B cell (primary cell): ENCODE data around the gene BNIP3. TPM values are rescaled to one million over a fixed set of nuclear protein-coding genes. Genes with fewer than 3 reads are reported as not detected.
"Not testable (repeated sequence)": the region's sequence is repeated elsewhere in the genome, so short reads cannot be mapped to it uniquely, and the experiment has no call there.

Source experiments
- ATAC-seq: fragments of 200-7000 bp; cut with Tn5 transposase; one replicate; pipeline ENCODE4 v1.10.0; 2021; ENCODE audit warnings: low read depth, mild to moderate bottlenecking, moderate number of reproducible peaks, moderate library complexity
- CTCF ChIA-PET: fragments of 350-600 bp; sonication (Branson Sonifier 250); formaldehyde crosslinking; loops from one replicate; lab custom pipeline; 2021; ENCODE audit warnings: antibody characterized with exemption, inconsistent platforms; lab: Charles Lee
- POLR2A ChIA-PET: fragments of 350-600 bp; sonication (Branson Sonifier 250); formaldehyde crosslinking; loops from one replicate; lab custom pipeline; 2021; ENCODE audit warnings: antibody characterized with exemption; lab: Charles Lee
- DNase-seq: peaks from one replicate; pipeline ENCODE4 v3.0.0; 2013
- H2AFZ ChIP-seq: 2 replicates; pipeline ENCODE4 v1.6.1; 2012; ENCODE audit warnings: mild to moderate bottlenecking, low read depth, low read length; ENCODE audit not compliant: insufficient read depth, poor library complexity, severe bottlenecking
- H3K27ac ChIP-seq, 2 donors: 1 replicate in 1 of 2; 2 replicates in 1 of 2; pipeline ENCODE4 v1.5.1; 2012 to 2013; ENCODE audit warnings: low read length in 2 of 2, mild to moderate bottlenecking in 2 of 2, moderate library complexity in 1 of 2
- H3K27me3 ChIP-seq, 4 experiments: fragments of 200-600 bp in 1 of 4; sonication (generic) in 1 of 4; replicated peaks in 1 of 4; 1 replicate in 2 of 4; 2 replicates in 2 of 4; pipeline versions ENCODE4 v1.6.1 to v1.7.0; 2013 to 2016; ENCODE audit warnings: low read length in 3 of 4, mild to moderate bottlenecking in 2 of 4, mixed read lengths in 1 of 4, moderate library complexity in 1 of 4; ENCODE audit not compliant: insufficient read depth in 4 of 4, control insufficient read depth in 3 of 4; ENCODE audit errors: control extremely low read depth in 1 of 4
- H3K36me3 ChIP-seq, 2 experiments: replicated peaks in 1 of 2; 1 replicate in 1 of 2; 2 replicates in 1 of 2; pipeline versions ENCODE4 v1.6.1 to v1.7.1; 2013; ENCODE audit warnings: low read length in 1 of 2; ENCODE audit not compliant: insufficient read depth in 2 of 2, control insufficient read depth in 1 of 2; ENCODE audit errors: control extremely low read depth in 1 of 2, extremely low read depth in 1 of 2
- H3K4me1 ChIP-seq, 2 donors: fragments of 200-600 bp in 1 of 2; sonication (generic) in 1 of 2; 1 replicate in 1 of 2; 2 replicates in 1 of 2; pipeline versions ENCODE4 v1.5.1 to v1.6.1; 2013 to 2017; ENCODE audit warnings: low read length in 2 of 2; ENCODE audit not compliant: control insufficient read depth in 2 of 2, insufficient read depth in 2 of 2
- H3K4me2 ChIP-seq: replicated peaks from 2 replicates; pipeline ENCODE3; 2012; ENCODE audit warnings: mild to moderate bottlenecking, low read depth, low read length; ENCODE audit not compliant: poor library complexity, severe bottlenecking
- H3K4me3 ChIP-seq, 5 experiments: fragments of 200-600 bp in 1 of 5; sonication (generic) in 1 of 5; 1 replicate in 3 of 5; 2 replicates in 2 of 5; pipeline versions ENCODE4 v1.5.1 to v1.7.0; 2011 to 2016; ENCODE audit warnings: low read length in 4 of 5, mild to moderate bottlenecking in 4 of 5, low read depth in 2 of 5, control low read depth in 1 of 5, moderate library complexity in 1 of 5; ENCODE audit not compliant: insufficient read depth in 1 of 5; ENCODE audit errors: control extremely low read depth in 1 of 5, extremely low read depth in 1 of 5
- H3K79me2 ChIP-seq: fragments of 200-600 bp; sonication (generic); one replicate; pipeline ENCODE4 v1.6.0; 2016; ENCODE audit warnings: low read length; ENCODE audit not compliant: control insufficient read depth, insufficient read depth
- H3K9ac ChIP-seq: fragments of 200-600 bp; sonication (generic); 2 replicates; pipeline ENCODE4 v1.6.1; 2017; ENCODE audit warnings: mild to moderate bottlenecking, low read length, moderate library complexity
- H3K9me3 ChIP-seq, 3 donors: one replicate each; pipeline versions ENCODE4 v1.6.1 to v1.7.1; 2013; ENCODE audit warnings: low read length in 2 of 3; ENCODE audit not compliant: control insufficient read depth in 2 of 3, insufficient read depth in 1 of 3; ENCODE audit errors: control extremely low read depth in 1 of 3
- H4K20me1 ChIP-seq: 2 replicates; pipeline ENCODE4 v1.6.0; 2012; ENCODE audit warnings: mild to moderate bottlenecking, low read length; ENCODE audit not compliant: insufficient read depth, control insufficient read depth, poor library complexity, severe bottlenecking
- H3K27ac Mint-ChIP-seq: one replicate; pipeline ENCODE4 v1.8.0; 2021; ENCODE audit warnings: mixed read lengths
- H3K27me3 Mint-ChIP-seq: one replicate; pipeline ENCODE4 v1.8.0; 2021; ENCODE audit warnings: mixed read lengths
- H3K4me1 Mint-ChIP-seq: one replicate; pipeline ENCODE4 v1.8.0; 2021; ENCODE audit warnings: mixed read lengths
- H3K4me3 Mint-ChIP-seq: one replicate; pipeline ENCODE4 v1.8.0; 2021; ENCODE audit warnings: mixed read lengths
- H3K9me3 Mint-ChIP-seq: one replicate; pipeline ENCODE4 v1.8.0; 2022; ENCODE audit warnings: mixed read lengths; ENCODE audit not compliant: insufficient read depth
- WGBS: methylation state at CpG from one replicate; pipeline ENCODE4 v1.1.5; 2013; ENCODE audit warnings: missing lambda C conversion rate; ENCODE audit not compliant: insufficient coverage; 5-methylcytosine and 5-hydroxymethylcytosine counted together
- intact Hi-C: fragments of 100-400 bp; cut with micrococcal nuclease; formaldehyde crosslinking; loops from one replicate; pipeline ENCODE4 v1.10.0; 2022
- polyA plus RNA-seq: library from polyadenylated mRNA; depleted of rRNA; stranded (reverse); fragments of >200 nt; gene quantifications from 2 replicates; pipeline ENCODE4 v1.2.3, GENCODE V29; 2012
- total RNA-seq, 2 donors: library from RNA; stranded (reverse); fragments of 120-200 nt in 1 of 2; gene quantifications; 1 replicate in 1 of 2; 2 replicates in 1 of 2; pipeline versions ENCODE4 v1.2.3 to v1.2.4, GENCODE V29; 2013 to 2022

Gene BNIP3
- total and polyA plus RNA-seq, 2 donors (not counting 1 experiment from before 2014, with no cell fraction given) = 7.1 to 10.9 TPM

GRCh38 chr10:131987301-131987700, 5.6 kb upstream of the BNIP3 start:
- H3K9ac ChIP-seq, H3K4me1 ChIP-seq, H3K4me2 ChIP-seq, intact Hi-C loops, H3K9me3 Mint-ChIP-seq, H3K4me1 Mint-ChIP-seq, H3K36me3 ChIP-seq, ATAC-seq, H3K27me3 ChIP-seq, H2AFZ ChIP-seq, CTCF ChIA-PET, H3K9me3 ChIP-seq, H4K20me1 ChIP-seq, H3K27ac ChIP-seq, H3K4me3 ChIP-seq, H3K4me3 Mint-ChIP-seq, POLR2A ChIA-PET, H3K27me3 Mint-ChIP-seq, H3K79me2 ChIP-seq, H3K27ac Mint-ChIP-seq, DNase-seq: not testable (repeated sequence)
- 95% methylated on average over 3 of the region's 5 CpGs for WGBS

- H3K27me3 Mint-ChIP-seq, H3K27ac Mint-ChIP-seq, DNase-seq, H3K9me3 Mint-ChIP-seq, H3K4me3 ChIP-seq, H3K9ac ChIP-seq, H3K36me3 ChIP-seq, H3K4me3 Mint-ChIP-seq, H3K4me1 ChIP-seq, intact Hi-C loops, H2AFZ ChIP-seq, H3K79me2 ChIP-seq, CTCF ChIA-PET, H4K20me1 ChIP-seq, POLR2A ChIA-PET, H3K4me2 ChIP-seq, H3K27ac ChIP-seq, H3K9me3 ChIP-seq, ATAC-seq, H3K4me1 Mint-ChIP-seq, H3K27me3 ChIP-seq: not testable (repeated sequence)
- WGBS = 95% methylated on average over 3 of the region's 7 CpGs
Observed at GRCh38 chr10:131986851-131987250, 5.1 kb upstream of the BNIP3 start.
